ENCODE data around the gene TGFBR3L. TPM values are rescaled to one million over a fixed set of nuclear protein-coding genes. Genes with fewer than 3 reads are reported as not detected.
"Not testable (repeated sequence)": the region's sequence is repeated elsewhere in the genome, so short reads cannot be mapped to it uniquely, and the experiment has no call there.

TGFBR3L gene
- total and polyA plus RNA-seq, 5 donors: 2.4 to 17.6 (median 12.9) TPM

- ATAC-seq (no peak), DNase-seq (peak in 1 of 3 donors; percentile 54)
- H3K27me3 ChIP-seq (ENCODE audit: control insufficient read depth, insufficient read depth): no peaks in the 10 kb centered on the region
- H3K4me1 ChIP-seq (ENCODE audit: control insufficient read depth, insufficient read depth, low read length): no peaks in the 10 kb centered on the region
- no peak overlapping the region for H3K4me3 ChIP-seq (ENCODE audit: low read length)
- WGBS: 83% methylated on average over 10 of the region's 10 CpGs
- H3K27ac ChIP-seq (ENCODE audit: low read length): no peak overlapping the region
- intact Hi-C loops (cut with DNase I): no loop called here
- no peaks in the 10 kb centered on the region for H3K9me3 ChIP-seq (ENCODE audit: control insufficient read depth, low read length)
These were observed 978 bp upstream of the TGFBR3L start for GRCh38 chr19:7913652-7914051.

GRCh38 chr19:7914099-7914498 is 531 bp upstream of the TGFBR3L start:
- Histone ChIP-seq H3K27me3 (ENCODE audit: control insufficient read depth, insufficient read depth) (no peaks in the 10 kb centered on the region), H3K27ac (ENCODE audit: low read length) (no peak overlapping the region), H3K4me3 (ENCODE audit: low read length) (no peak overlapping the region), H3K9me3 (ENCODE audit: control insufficient read depth, low read length) (no peaks in the 10 kb centered on the region), H3K4me1 (ENCODE audit: control insufficient read depth, insufficient read depth, low read length) (no peaks in the 10 kb centered on the region)
- intact Hi-C loops (cut with DNase I): no loop called here
- WGBS: 60% methylated on average over 12 of the region's 12 CpGs
- ATAC-seq: no peak
- peak in 2 of 3 donors; percentile 14 to 54 for DNase-seq

GRCh38 chr19:7915250-7916102 is 846 bp downstream of the TGFBR3L start:
- WGBS: 48% methylated on average over 24 of the region's 24 CpGs
- intact Hi-C loops (cut with DNase I): no loop called here
- H3K27ac ChIP-seq (ENCODE audit: low read length): no peak overlapping the region
- H3K27me3 ChIP-seq (ENCODE audit: control insufficient read depth, insufficient read depth): no peaks in the 10 kb centered on the region
- H3K4me3 ChIP-seq (ENCODE audit: low read length): no peak overlapping the region
- DNase-seq (peak in 2 of 3 donors; percentile 6 to 35), ATAC-seq (no peak)
- no peaks in the 10 kb centered on the region for H3K4me1 ChIP-seq (ENCODE audit: control insufficient read depth, insufficient read depth, low read length)
- H3K9me3 ChIP-seq (ENCODE audit: control insufficient read depth, low read length): no peaks in the 10 kb centered on the region

- intact Hi-C loops (cut with DNase I): no loop called here
- no peak overlapping the region for H3K27ac ChIP-seq (ENCODE audit: low read length)
- H3K9me3 ChIP-seq (ENCODE audit: control insufficient read depth, low read length): no peaks in the 10 kb centered on the region
- peak overlapping the region; percentile 19 for H3K4me3 ChIP-seq (ENCODE audit: low read length)
- peak; percentile 30 to 71 (median 59) for DNase-seq
- H3K27me3 ChIP-seq (ENCODE audit: control insufficient read depth, insufficient read depth): no peaks in the 10 kb centered on the region
- H3K4me1 ChIP-seq (ENCODE audit: control insufficient read depth, insufficient read depth, low read length): no peaks in the 10 kb centered on the region
- WGBS: under 1% methylated on average over 104 of the region's 104 CpGs
- no peak for ATAC-seq
These were observed 1.7 kb downstream of the TGFBR3L start for GRCh38 chr19:7916103-7916954.

- H3K4me1 ChIP-seq (ENCODE audit: control insufficient read depth, insufficient read depth, low read length): peaks cover 2% of the 10 kb centered on the region
- no peaks in the 10 kb centered on the region for H3K27me3 ChIP-seq (ENCODE audit: control insufficient read depth, insufficient read depth)
These were observed 2.3 kb downstream of the TGFBR3L start for GRCh38 chr19:7916955-7917266.

GRCh38 chr19:7917267-7918061 is 2.8 kb downstream of the TGFBR3L start:
- Histone ChIP-seq H3K4me1 (ENCODE audit: control insufficient read depth, insufficient read depth, low read length) (peaks cover 2% of the 10 kb centered on the region), H3K4me3 (ENCODE audit: low read length) (peak overlapping the region; percentile 3), H3K9me3 (ENCODE audit: control insufficient read depth, low read length) (no peaks in the 10 kb centered on the region), H3K27ac (ENCODE audit: low read length) (peak overlapping the region; percentile 17), H3K27me3 (ENCODE audit: control insufficient read depth, insufficient read depth) (no peaks in the 10 kb centered on the region)
- ATAC-seq (no peak), DNase-seq (peak; percentile 49 to 88 (median 80))
- intact Hi-C loops (cut with DNase I): no loop called here
- WGBS: 1% methylated on average over 71 of the region's 71 CpGs

More at GRCh38 chr19:7916955-7917266, 2.3 kb downstream of the TGFBR3L start:
- Histone ChIP-seq H3K27ac (ENCODE audit: low read length) (peak overlapping the region; percentile 17), H3K4me3 (ENCODE audit: low read length) (peak overlapping the region; percentile 19), H3K9me3 (ENCODE audit: control insufficient read depth, low read length) (no peaks in the 10 kb centered on the region)
- WGBS: 4% methylated on average over 12 of the region's 12 CpGs
- no peak for ATAC-seq
- no peak for DNase-seq
- intact Hi-C loops (cut with DNase I): no loop called here

- H3K4me3 ChIP-seq (ENCODE audit: low read length); H3K27me3 ChIP-seq (ENCODE audit: control insufficient read depth, insufficient read depth); H3K27ac ChIP-seq (ENCODE audit: low read length); ATAC-seq; H3K4me1 ChIP-seq (ENCODE audit: control insufficient read depth, insufficient read depth, low read length); intact Hi-C loops (cut with DNase I); H3K9me3 ChIP-seq (ENCODE audit: control insufficient read depth, low read length): not testable (repeated sequence)
- 28% methylated on average over 29 of the region's 29 CpGs for whole genome bisulfite sequencing
- DNase-seq: peak in 1 of 3 donors; percentile 39
These were observed 3.5 kb downstream of the TGFBR3L start for GRCh38 chr19:7918062-7918614.

GRCh38 chr19:7918615-7919421 is 4.2 kb downstream of the TGFBR3L start:
- WGBS: 42% methylated on average over 42 of the region's 42 CpGs
- Histone ChIP-seq H3K4me3 (ENCODE audit: low read length) (no peak overlapping the region), H3K9me3 (ENCODE audit: control insufficient read depth, low read length) (no peaks in the 10 kb centered on the region), H3K27me3 (ENCODE audit: control insufficient read depth, insufficient read depth) (no peaks in the 10 kb centered on the region), H3K27ac (ENCODE audit: low read length) (no peak overlapping the region), H3K4me1 (ENCODE audit: control insufficient read depth, insufficient read depth, low read length) (peaks cover 2% of the 10 kb centered on the region)
- DNase-seq (peak; percentile 31 to 71 (median 58)), ATAC-seq (no peak)
- intact Hi-C loops (cut with DNase I): no loop called here

GRCh38 chr19:7919610-7920518 is 5.2 kb downstream of the TGFBR3L start, which contains the start of gene SNAPC2:
TSS of gene SNAPC2 (plus strand) at chr19:7920338. CDS start at chr19:7920367, 29 bp downstream.
- H3K4me3 ChIP-seq (ENCODE audit: low read length): peak within 1 kb of the TSS; percentile 89
- peaks cover 2% of the 10 kb centered on the region for H3K4me1 ChIP-seq (ENCODE audit: control insufficient read depth, insufficient read depth, low read length)
- intact Hi-C loops (cut with DNase I): no loop called here
- 9% methylated on average over 62 of the region's 62 CpGs for WGBS
- H3K27me3 ChIP-seq (ENCODE audit: control insufficient read depth, insufficient read depth): no peaks in the 10 kb centered on the region
- peak within 1 kb of the TSS; percentile 89 for H3K27ac ChIP-seq (ENCODE audit: low read length)
- DNase-seq (peak; percentile 98 to 99 (median 99)), ATAC-seq (peak; percentile 73 to 76)
- H3K9me3 ChIP-seq (ENCODE audit: control insufficient read depth, low read length): no peaks in the 10 kb centered on the region
